Activated CD4-positive, CD25-positive, alpha-beta regulatory T cell treated with anti-CD3 and anti-CD28 coated beads, Interleukin-2, amount 50 U/mL, for 72 hours (primary cell): ENCODE results near the gene PRKN.

Experiments used
- DNase-seq: peaks from one replicate; pipeline ENCODE4 v3.0.0; 2021

PRKN gene

DNA sequence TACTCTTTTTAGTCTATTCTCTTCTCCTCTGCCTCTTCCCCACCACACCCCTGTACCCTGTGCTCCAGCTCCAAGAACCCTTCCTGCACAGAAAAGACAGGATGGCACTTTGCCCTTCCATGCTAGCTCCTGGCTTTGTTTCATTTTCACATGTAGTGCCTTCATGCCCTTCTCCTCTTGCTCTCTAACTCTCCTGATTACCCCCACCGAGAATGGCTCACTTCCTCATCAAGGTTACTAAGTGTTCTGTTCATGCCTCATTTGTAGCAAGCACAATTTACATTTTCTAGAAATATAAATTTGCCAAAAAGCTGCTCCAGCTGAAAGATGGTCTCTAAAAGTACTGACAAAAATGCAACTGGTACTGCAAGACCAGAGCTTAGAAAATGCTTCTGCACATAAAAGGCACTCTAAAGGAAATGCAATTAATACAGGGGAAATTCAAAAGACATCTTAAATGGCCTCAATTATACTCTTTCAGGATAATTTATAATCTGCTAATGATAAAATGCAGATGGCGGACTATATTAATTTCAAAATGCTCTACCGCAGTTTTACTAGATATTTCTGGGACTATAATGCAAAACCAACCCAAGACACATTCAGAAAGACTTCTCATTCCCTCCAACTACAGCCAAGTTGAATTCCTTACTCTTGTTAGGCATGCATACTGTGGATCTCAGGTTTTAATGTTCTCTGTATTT lies 570.2 kb downstream of the PRKN start:
- no peak for DNase-seq

DNA sequence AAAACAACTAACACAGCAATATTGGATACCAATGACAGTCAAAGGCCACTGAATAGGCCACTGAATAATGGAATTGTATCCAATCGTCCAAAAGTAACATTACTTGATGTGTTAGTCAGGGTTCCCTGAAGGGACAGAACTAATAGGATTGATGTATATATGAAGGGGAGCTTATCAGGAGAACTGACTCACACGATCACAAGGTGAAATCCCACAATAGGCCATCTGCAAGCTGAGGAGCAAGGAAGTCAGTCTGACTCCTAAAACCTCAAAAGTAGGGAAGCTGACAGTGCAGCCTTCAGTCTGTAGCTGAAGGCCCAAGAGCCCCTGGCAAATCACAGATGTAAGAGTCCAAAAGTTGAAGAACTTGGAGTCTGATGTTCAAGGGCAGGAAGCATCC lies 571.4 kb downstream of the PRKN start:
- DNase-seq, result no peak

DNA sequence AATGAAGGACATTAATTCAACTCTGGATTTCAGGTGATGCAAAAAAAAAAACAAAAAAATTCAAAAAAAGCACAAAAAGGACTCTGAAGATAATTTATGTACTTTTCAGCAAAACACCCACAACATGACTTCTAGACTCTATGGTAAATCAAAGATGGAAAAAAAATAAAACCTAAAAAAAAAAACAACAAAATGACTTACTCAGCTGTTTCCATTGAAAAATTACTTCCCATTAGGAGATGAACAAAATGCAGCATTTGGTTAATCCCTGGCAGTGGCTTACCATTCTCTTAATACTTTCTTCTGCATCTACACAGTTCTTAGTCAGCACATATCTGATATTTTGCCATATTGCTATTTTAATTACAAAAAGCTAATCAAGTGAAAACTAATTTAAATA lies 572.6 kb downstream of the PRKN start:
- no peak for DNase-seq

DNA sequence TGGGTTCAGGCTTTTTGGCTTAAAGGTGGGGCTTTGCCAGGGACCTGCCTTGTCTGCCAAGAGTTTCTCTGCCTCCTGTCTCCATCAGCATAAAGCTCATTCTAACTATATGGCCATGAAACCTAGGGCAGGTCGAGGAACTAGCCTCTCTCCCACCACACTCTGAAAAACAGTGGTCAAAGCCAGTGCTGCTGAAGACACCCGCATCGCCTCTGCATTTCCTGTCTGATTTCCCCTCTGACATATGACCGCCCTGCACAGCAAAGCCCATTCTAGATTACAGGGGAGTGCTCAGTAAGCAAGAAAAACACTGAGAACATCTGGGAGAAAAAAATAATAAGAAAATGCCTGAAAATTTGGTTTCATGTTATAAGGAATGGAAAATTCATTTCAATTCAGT lies 573.6 kb downstream of the PRKN start:
- no peak for DNase-seq

- DNase-seq, result no peak
Measured at GRCh38 chr6:162153120-162153519, 574.4 kb downstream of the PRKN start.

- DNase-seq, result no peak
Measured at GRCh38 chr6:162151021-162151665, 576.4 kb downstream of the PRKN start.

- DNase-seq, result no peak
Measured at GRCh38 chr6:162150295-162150694, 577.3 kb downstream of the PRKN start.

- DNase-seq, result no peak
Measured at GRCh38 chr6:162149786-162150185, 577.8 kb downstream of the PRKN start.

DNA sequence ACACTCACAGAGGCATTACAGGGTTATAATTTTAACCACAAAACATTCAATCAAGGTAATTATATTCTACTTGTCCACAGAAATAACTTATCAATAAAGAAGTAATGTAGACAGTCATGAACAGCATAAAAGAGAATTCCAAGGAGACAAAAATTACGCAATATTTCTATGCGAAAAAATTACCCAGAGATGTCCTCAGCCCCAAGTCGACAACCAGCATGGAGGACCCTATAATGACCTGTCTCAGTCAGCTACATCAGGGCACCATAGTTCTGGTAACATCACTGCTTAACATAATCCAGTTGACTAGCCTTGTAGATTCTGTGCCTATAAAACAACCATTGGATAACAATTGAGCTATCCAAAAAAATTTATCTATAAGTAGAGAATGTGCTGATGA lies 579.8 kb downstream of the PRKN start:
- no peak for DNase-seq

GRCh38 chr6:162147281-162147680 lies 580.3 kb downstream of the PRKN start:
- no peak for DNase-seq

GRCh38 chr6:162140251-162140852 lies 587.2 kb downstream of the PRKN start:
- DNase-seq, result no peak

DNA sequence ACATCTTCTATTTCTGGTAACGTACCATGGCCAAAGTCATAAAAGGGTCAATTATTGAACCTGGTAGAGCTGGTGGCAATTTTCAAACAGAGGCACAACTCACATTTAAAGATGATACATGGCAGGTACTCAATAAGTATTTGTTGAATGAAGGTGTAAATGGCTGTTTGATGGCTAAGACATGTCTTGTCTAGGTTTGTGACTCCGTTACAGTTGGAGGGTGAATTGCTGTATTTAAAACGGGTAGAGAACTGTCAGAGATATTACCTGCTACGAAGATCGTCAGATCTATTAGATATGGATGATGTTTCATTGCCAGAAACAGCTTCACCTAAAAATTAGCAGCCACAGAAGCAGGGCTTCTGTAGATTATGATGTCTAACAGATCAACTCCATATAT lies 601.9 kb downstream of the PRKN start:
- no peak for DNase-seq

DNA sequence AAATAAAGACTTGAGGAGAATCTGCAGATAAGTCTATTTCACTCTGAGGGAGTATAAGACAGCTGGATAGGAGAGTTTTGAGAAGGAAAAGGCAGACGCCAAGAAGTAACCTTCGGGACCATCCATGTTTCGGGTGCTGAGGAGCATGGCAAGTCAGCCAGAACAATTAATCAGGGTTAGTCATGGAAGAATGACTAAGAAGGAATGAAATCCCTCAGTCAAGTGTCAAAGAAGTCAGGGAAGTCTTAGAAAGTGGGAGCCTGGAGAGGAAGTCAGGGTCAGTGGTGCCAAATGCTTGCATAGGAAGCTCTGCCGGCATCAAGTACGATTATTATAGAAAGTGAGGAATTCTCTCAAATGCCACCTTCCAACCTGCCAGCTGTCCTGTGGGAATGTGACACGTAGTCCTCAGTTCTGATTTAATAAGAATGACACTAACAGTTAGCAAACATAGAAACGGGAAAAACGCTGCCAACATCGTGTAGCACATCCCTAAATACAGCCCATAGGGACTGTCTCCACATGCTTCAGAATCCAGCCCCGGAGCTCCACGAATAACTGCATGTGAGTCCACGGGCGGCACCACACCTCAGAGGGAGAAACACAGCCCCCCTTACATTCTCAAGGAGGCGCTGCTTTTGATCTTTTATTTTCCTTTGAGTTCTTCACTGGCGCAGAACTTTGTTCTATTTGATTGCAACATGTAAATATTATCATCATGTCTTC lies 602.7 kb downstream of the PRKN start:
- no peak for DNase-seq

DNA sequence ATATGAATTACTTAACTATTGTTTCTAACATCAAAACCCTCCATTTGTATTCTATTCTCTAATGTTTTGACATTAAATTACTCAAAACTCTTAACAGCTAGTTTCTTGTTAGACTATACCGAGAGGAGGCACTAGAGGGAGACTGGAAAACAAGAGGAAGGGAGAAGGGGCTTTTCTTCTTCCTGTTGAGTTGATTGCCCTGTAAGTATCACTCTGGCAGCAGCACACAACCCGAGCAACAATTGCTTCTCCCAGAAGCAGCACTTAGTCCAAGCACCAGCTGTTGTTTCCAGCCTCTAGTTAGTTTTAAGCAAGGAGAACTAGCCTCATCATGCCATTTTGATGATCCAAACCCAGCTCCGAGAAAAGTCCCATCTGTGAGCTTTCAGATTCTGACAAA lies 603.8 kb downstream of the PRKN start:
- no peak for DNase-seq

DNA sequence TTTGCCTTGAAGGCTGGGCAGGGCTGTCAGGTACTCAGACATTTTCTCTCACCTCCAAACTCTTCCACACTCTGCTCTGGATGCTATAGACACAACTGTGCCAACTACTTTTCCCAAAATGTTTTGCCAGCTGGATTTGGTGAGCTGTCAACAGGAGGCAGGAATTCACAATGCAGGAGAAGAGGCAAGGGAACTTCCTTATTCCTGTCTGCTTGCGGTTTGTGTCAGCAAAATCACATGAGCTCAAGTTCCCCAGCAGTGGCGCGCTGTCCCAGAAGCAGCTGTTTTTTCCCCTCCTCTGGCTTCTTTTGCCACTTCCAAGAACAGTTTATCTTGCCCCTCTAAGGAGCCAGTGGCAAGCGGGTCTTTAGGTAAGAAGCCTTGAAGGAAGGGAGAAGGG lies 608.2 kb downstream of the PRKN start:
- no peak for DNase-seq

DNA sequence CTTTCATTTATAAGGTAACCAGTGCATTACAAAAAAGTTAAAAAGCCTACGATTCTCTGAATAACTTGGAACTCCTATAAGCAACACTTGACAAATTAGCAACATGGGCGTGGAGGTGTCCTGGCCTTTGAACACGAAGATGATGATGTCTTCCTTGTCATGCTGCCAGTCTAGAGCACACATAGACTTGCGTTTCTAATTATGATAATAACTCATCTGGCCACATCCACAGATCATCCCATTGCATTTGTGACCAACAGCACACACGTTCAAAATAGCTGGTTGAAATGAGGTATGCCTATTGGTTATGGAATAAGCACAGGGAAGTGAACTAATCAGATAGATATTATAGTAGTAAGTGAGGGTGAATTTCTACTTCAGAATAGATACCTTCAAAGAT lies 608.9 kb downstream of the PRKN start:
- DNase-seq, result no peak

- DNase-seq, result no peak
Measured at GRCh38 chr6:162116902-162117525, 610.6 kb downstream of the PRKN start.

GRCh38 chr6:162109480-162110050 lies 618.0 kb downstream of the PRKN start:
- no peak for DNase-seq

- no peak for DNase-seq
Measured at GRCh38 chr6:162108041-162108440, 619.5 kb downstream of the PRKN start.

DNA sequence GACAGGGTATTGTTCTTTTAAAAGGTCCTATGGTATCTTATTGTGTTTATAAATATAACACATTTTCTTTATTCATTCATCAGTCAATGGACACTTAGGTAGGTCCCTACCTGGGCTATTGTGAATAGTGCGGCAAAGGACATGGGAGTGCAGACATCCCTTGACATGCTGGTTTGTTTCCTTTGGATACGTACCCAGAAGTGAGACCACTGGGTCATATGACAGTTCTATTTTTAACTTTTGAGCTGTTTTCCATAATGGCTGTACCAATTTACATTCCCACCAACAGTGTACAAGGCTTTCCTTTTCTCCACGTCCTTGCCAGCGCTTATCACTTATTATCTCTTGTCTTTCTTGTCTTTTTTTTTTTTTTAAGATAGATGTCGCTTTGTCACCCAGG lies 627.5 kb downstream of the PRKN start:
- no peak for DNase-seq

DNA sequence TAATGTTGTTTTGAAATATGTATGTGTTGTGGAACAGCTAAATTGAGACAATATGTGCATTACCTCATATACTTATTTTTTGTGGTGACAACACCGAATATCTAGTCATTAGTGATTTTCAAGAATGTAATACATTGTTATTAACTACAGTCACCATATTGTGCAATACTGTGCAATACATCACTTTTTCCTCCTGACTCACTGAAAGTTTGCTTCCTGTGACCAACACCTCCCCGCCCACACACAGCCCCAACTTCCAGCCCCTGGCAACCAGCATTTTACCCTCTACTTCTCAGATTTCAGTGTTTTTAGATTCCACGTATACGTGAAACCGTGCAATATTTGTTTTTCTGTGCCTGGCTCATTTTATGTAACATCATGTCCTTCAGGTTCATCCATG lies 627.9 kb downstream of the PRKN start:
- no peak for DNase-seq

GRCh38 chr6:162092816-162093502 lies 634.6 kb downstream of the PRKN start:
- no peak for DNase-seq
